IMR-90 (cell line): ENCODE data around the gene B4GALT7. TPM values are rescaled to one million over a fixed set of nuclear protein-coding genes. Genes with fewer than 3 reads are reported as not detected.
"Not testable (repeated sequence)": the region's sequence is repeated elsewhere in the genome, so short reads cannot be mapped to it uniquely, and the experiment has no call there.

ENCODE experiments used
- ATAC-seq: fragments of 200-7000 bp; cut with Tn5 transposase; 2 replicates; pipeline ENCODE4 v1.9.1; 2020; ENCODE audit warnings: low read depth, mild to moderate bottlenecking, moderate library complexity
- BruUV-seq: library from RNA; stranded (reverse); fragments of 400-500 nt; replicated peaks from 2 replicates; lab custom pipeline; 2021; lab: Mats Ljungman, UMichigan
- CTCF ChIA-PET: fragments of 300-600 bp; formaldehyde crosslinking; extraction: SDS; loops from one replicate; lab custom pipeline; 2021; ENCODE audit warnings: antibody characterized with exemption; lab: Yijun Ruan, JAX
- POLR2A ChIA-PET: fragments of 300-600 bp; sonication (Branson Sonifier 250); formaldehyde crosslinking; loops from one replicate; lab custom pipeline; 2022; ENCODE audit warnings: antibody characterized with exemption; ENCODE audit not compliant: unreplicated experiment; lab: Charles Lee
- DNase-seq: peaks from one replicate; pipeline ENCODE4 v3.0.0; 2013
- H2AFZ ChIP-seq: replicated peaks from 2 replicates; pipeline ENCODE3; 2013; ENCODE audit warnings: low read length, mild to moderate bottlenecking; ENCODE audit not compliant: poor library complexity
- H2AK5ac ChIP-seq: 2 replicates; pipeline ENCODE4 v1.6.1; 2013; ENCODE audit warnings: low read depth, low read length, inconsistent platforms
- H2AK9ac ChIP-seq: replicated peaks from 2 replicates; pipeline ENCODE3; 2013; ENCODE audit warnings: mild to moderate bottlenecking, low read depth, low read length, moderate library complexity; ENCODE audit not compliant: poor library complexity
- H2BK120ac ChIP-seq: 2 replicates; pipeline ENCODE4 v1.6.1; 2013; ENCODE audit warnings: low read depth, low read length, inconsistent platforms
- H2BK15ac ChIP-seq: 3 replicates; pipeline ENCODE4 v1.6.1; 2013; ENCODE audit warnings: low read depth, low read length, inconsistent platforms
- H2BK20ac ChIP-seq: 2 replicates; pipeline ENCODE4 v1.6.1; 2013; ENCODE audit warnings: low read depth, mild to moderate bottlenecking, inconsistent platforms, low read length, moderate library complexity
- H2BK5ac ChIP-seq: 2 replicates; pipeline ENCODE4 v1.6.1; 2013; ENCODE audit warnings: mild to moderate bottlenecking, low read depth, low read length, inconsistent platforms; ENCODE audit not compliant: poor library complexity, severe bottlenecking
- H3K14ac ChIP-seq: replicated peaks from 2 replicates; pipeline ENCODE4 v1.6.1; 2013; ENCODE audit warnings: low read depth, low read length, inconsistent platforms
- H3K18ac ChIP-seq: 2 replicates; pipeline ENCODE4 v1.6.1; 2013; ENCODE audit warnings: low read depth, low read length, control low read depth
- H3K23ac ChIP-seq: 2 replicates; pipeline ENCODE4 v1.6.1; 2013; ENCODE audit warnings: low read depth, low read length, inconsistent platforms
- H3K27ac ChIP-seq: 2 replicates; pipeline ENCODE4 v1.5.1; 2013; ENCODE audit warnings: mild to moderate bottlenecking, control low read depth, low read length; ENCODE audit not compliant: insufficient read depth
- H3K27me3 ChIP-seq: 2 replicates; pipeline ENCODE4 v1.6.1; 2013; ENCODE audit warnings: low read length; ENCODE audit not compliant: control insufficient read depth, insufficient read depth
- H3K36me3 ChIP-seq: 2 replicates; pipeline ENCODE4 v1.6.1; 2013; ENCODE audit warnings: low read length, mixed read lengths; ENCODE audit not compliant: control insufficient read depth, insufficient read depth
- H3K4ac ChIP-seq: 2 replicates; pipeline ENCODE4 v1.6.1; 2013; ENCODE audit warnings: low read depth, low read length, inconsistent platforms
- H3K4me1 ChIP-seq: 2 replicates; pipeline ENCODE4 v1.6.1; 2013; ENCODE audit warnings: low read length, mixed read lengths; ENCODE audit not compliant: control insufficient read depth, insufficient read depth
- H3K4me2 ChIP-seq: 2 replicates; pipeline ENCODE4 v1.6.1; 2013; ENCODE audit warnings: low read depth, mild to moderate bottlenecking, control low read depth, low read length, moderate library complexity
- H3K4me3 ChIP-seq: 2 replicates; pipeline ENCODE4 v1.5.1; 2013; ENCODE audit warnings: low read depth, mild to moderate bottlenecking, control low read depth, low read length, moderate library complexity; ENCODE audit not compliant: insufficient read depth
- H3K56ac ChIP-seq: 2 replicates; pipeline ENCODE4 v1.6.1; 2013; ENCODE audit warnings: low read length, inconsistent platforms; ENCODE audit not compliant: insufficient read depth; ENCODE audit errors: extremely low read depth
- H3K79me1 ChIP-seq, 2 experiments: 2 replicates each; pipeline ENCODE4 v1.6.1; 2013; ENCODE audit warnings: low read length in 2 of 2, inconsistent platforms in 1 of 2, low read depth in 1 of 2
- H3K9ac ChIP-seq: 2 replicates; pipeline ENCODE4 v1.6.1; 2013; ENCODE audit warnings: low read depth, low read length, control low read depth
- H3K9me1 ChIP-seq: 2 replicates; pipeline ENCODE4 v1.6.1; 2013; ENCODE audit warnings: low read length, inconsistent platforms; ENCODE audit not compliant: insufficient read depth
- H3K9me3 ChIP-seq: 2 replicates; pipeline ENCODE4 v1.6.1; 2013; ENCODE audit warnings: low read length; ENCODE audit not compliant: control insufficient read depth, insufficient read depth
- H4K20me1 ChIP-seq: 2 replicates; pipeline ENCODE4 v1.6.1; 2013; ENCODE audit warnings: low read length, inconsistent platforms; ENCODE audit not compliant: insufficient read depth
- H4K5ac ChIP-seq: 2 replicates; pipeline ENCODE4 v1.6.1; 2013; ENCODE audit warnings: mild to moderate bottlenecking, low read depth, low read length, control low read depth
- H4K8ac ChIP-seq, 2 experiments: 2 replicates each; pipeline ENCODE4 v1.6.1; 2013; ENCODE audit warnings: low read depth in 2 of 2, low read length in 2 of 2, control low read depth in 1 of 2, inconsistent platforms in 1 of 2
- H4K91ac ChIP-seq: 2 replicates; pipeline ENCODE4 v1.6.1; 2013; ENCODE audit warnings: low read depth, low read length, inconsistent platforms; ENCODE audit not compliant: insufficient read depth
- WGBS, 2 experiments: methylation state at CpG; one replicate each; pipeline versions ENCODE4 v1.1.5 to v1.1.7; 2013; ENCODE audit warnings: missing lambda C conversion rate in 2 of 2; ENCODE audit not compliant: insufficient read length in 1 of 2; ENCODE audit errors: extremely low coverage in 2 of 2; 5-methylcytosine and 5-hydroxymethylcytosine counted together
- dilution Hi-C: fragments of 300-500 bp; cut with HindIII; formaldehyde crosslinking; loops from one replicate; pipeline ENCODE4 v1.14.3; 2018; ENCODE audit warnings: low sequenced_read_pairs; ENCODE audit not compliant: unreplicated experiment
- in situ Hi-C: fragments of 300-500 bp; cut with MboI; formaldehyde crosslinking; loops from 3 replicates; pipeline ENCODE4 v1.14.3; 2019; ENCODE audit warnings: low sequenced_read_pairs, inconsistent platforms, mixed read lengths
- intact Hi-C: fragments of 100-400 bp; cut with micrococcal nuclease; formaldehyde crosslinking; loops from 2 replicates; pipeline ENCODE4 v1.10.0; 2022
- polyA plus RNA-seq, 3 experiments: library from polyadenylated mRNA; depleted of rRNA; stranded (reverse); fragments of >200 nt; gene quantifications; 2 replicates each; pipeline ENCODE4 v1.2.3, GENCODE V29; 2012; ENCODE audit warnings: low replicate concordance in 1 of 3
- total RNA-seq: library from RNA; depleted of rRNA; stranded (reverse); fragments of >200 nt; gene quantifications from 2 replicates; pipeline ENCODE4 v1.2.3, GENCODE V29; 2012

The B4GALT7 gene
- total and polyA plus RNA-seq, 2 of the 4 experiments (the other 2 are of a cell fraction): 29.2 to 79.6 TPM

- H3K14ac ChIP-seq, H3K23ac ChIP-seq, POLR2A ChIA-PET, H2AFZ ChIP-seq, H2BK15ac ChIP-seq, CTCF ChIA-PET, dilution Hi-C loops, H3K4ac ChIP-seq, intact Hi-C loops, H3K27me3 ChIP-seq, H4K8ac ChIP-seq, H3K9me1 ChIP-seq, H2BK120ac ChIP-seq, BruUV-seq, H2AK5ac ChIP-seq, H2AK9ac ChIP-seq, H4K20me1 ChIP-seq, ATAC-seq, H4K5ac ChIP-seq, H3K36me3 ChIP-seq, H2BK20ac ChIP-seq, H3K9me3 ChIP-seq, H3K4me2 ChIP-seq, H3K9ac ChIP-seq, H3K56ac ChIP-seq, H3K27ac ChIP-seq, H3K4me1 ChIP-seq, H3K79me1 ChIP-seq, H3K4me3 ChIP-seq, H3K18ac ChIP-seq, DNase-seq, H4K91ac ChIP-seq, H2BK5ac ChIP-seq: not testable (repeated sequence)
- in situ Hi-C loops: loop anchor here (25.0 kb wide), 1 partner anchor 438 kb away; no protein-coding TSS in a partner anchor
- WGBS, 2 experiments: no CpG with 5 or more reads among the region's 10 CpGs
Measured at GRCh38 chr5:177624172-177624571, 24.2 kb downstream of the B4GALT7 start.

DNA sequence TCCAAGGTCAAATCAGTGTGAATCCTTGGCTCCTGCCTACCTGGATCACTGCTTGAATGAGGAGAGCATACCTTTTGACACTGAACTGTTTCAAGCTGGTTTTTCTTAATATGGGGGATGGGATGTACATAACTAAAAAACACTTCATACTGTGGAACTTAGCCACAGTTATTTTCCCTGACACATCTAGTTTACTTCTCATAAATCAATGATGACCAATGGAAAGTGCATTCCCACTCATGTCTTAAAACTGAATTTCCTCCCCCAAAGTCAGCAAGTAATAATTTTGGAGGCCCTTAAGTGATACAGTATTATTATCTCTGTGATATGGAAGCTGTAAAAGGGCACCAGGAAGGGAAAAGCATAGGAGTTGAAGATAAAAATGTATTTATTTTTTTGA, 30.3 kb downstream of the B4GALT7 start:
- H3K56ac ChIP-seq, in situ Hi-C loops, H3K27me3 ChIP-seq, H3K9me3 ChIP-seq, H2BK20ac ChIP-seq, H3K4me2 ChIP-seq, H4K5ac ChIP-seq, H3K4me3 ChIP-seq, H4K20me1 ChIP-seq, H2AFZ ChIP-seq, H2BK120ac ChIP-seq, H2BK5ac ChIP-seq, H3K14ac ChIP-seq, POLR2A ChIA-PET, dilution Hi-C loops, H3K4me1 ChIP-seq, H4K8ac ChIP-seq, H3K36me3 ChIP-seq, H2BK15ac ChIP-seq, H3K23ac ChIP-seq, H3K9me1 ChIP-seq, H4K91ac ChIP-seq, H3K9ac ChIP-seq, H2AK9ac ChIP-seq, ATAC-seq, intact Hi-C loops, H2AK5ac ChIP-seq, H3K27ac ChIP-seq, H3K4ac ChIP-seq, H3K18ac ChIP-seq, BruUV-seq, H3K79me1 ChIP-seq, CTCF ChIA-PET: not testable (repeated sequence)
- DNase-seq: peak; percentile 5
